A549 (cell line): ENCODE data around the gene EMC8.

Source experiments
- CBX8 ChIP-seq: fragments of 200-600 bp; sonication (generic); IDR thresholded peaks from 2 replicates; pipeline ENCODE4 v1.6.1; 2016
- CEBPB ChIP-seq, 2 experiments: fragments of >200 bp in 1 of 2; sonication (Bioruptor Twin) in 1 of 2; formaldehyde crosslinking in 1 of 2; IDR thresholded peaks; 2 replicates each; pipeline ENCODE4 v1.6.1; 2012 to 2016
- CHD4 ChIP-seq: fragments of 200-600 bp; sonication (generic); IDR thresholded peaks from 2 replicates; pipeline ENCODE4 v1.6.1; 2016; ENCODE audit warnings: antibody characterized with exemption, mild to moderate bottlenecking, borderline replicate concordance
- EP300 ChIP-seq, 2 experiments: fragments of >200 bp; sonication (Bioruptor Twin); formaldehyde crosslinking; IDR thresholded peaks; 2 replicates in 1 of 2; 3 replicates in 1 of 2; pipeline ENCODE4 v1.6.1; 2016 to 2017
- HDAC2 ChIP-seq: fragments of 200-600 bp; sonication (generic); IDR thresholded peaks from 2 replicates; pipeline ENCODE4 v1.6.1; 2016
- JUNB ChIP-seq: fragments of >200 bp; sonication (Bioruptor Twin); formaldehyde crosslinking; IDR thresholded peaks from 2 replicates; pipeline ENCODE4 v1.6.1; 2016
- MAZ ChIP-seq: fragments of 150-350 bp; IDR thresholded peaks from 2 replicates; pipeline ENCODE4 v1.6.1; 2014; ENCODE audit warnings: antibody characterized with exemption, low read depth, low read length, borderline replicate concordance
- POLR2A ChIP-seq: IDR thresholded peaks from 2 replicates; pipeline ENCODE4 v1.6.1; 2012; ENCODE audit warnings: mild to moderate bottlenecking, low read length
- RAD21 ChIP-seq, 2 experiments: fragments of >200 bp in 1 of 2; sonication (Bioruptor Twin) in 1 of 2; formaldehyde crosslinking in 1 of 2; IDR thresholded peaks in 1 of 2; conservative IDR thresholded peaks in 1 of 2; 2 replicates in 1 of 2; 3 replicates in 1 of 2; pipeline ENCODE4 v1.6.1; 2012 to 2018; ENCODE audit warnings: inconsistent platforms in 1 of 2
- TFCP2L1 ChIP-seq: fragments of 250-450 bp; sonication (Bioruptor Pico); IDR thresholded peaks from 2 replicates; pipeline ENCODE4 v1.5.0; 2021; ENCODE audit warnings: mild to moderate bottlenecking
- TF ChIP-seq, protein P1 (sequence below): IDR thresholded peaks from 2 replicates; pipeline ENCODE4 v1.6.1; 2012
- TF ChIP-seq, protein P2 (sequence below): fragments of 450-650 bp; IDR thresholded peaks from 2 replicates; pipeline ENCODE4 v1.6.1; 2014; ENCODE audit warnings: antibody characterized with exemption
- TF ChIP-seq, protein P3 (sequence below): fragments of >200 bp; sonication (Bioruptor Twin); formaldehyde crosslinking; IDR thresholded peaks from 3 replicates; pipeline ENCODE4 v1.5.1; 2016
- TF ChIP-seq, protein P4 (sequence below): fragments of >200 bp; sonication (Bioruptor Twin); formaldehyde crosslinking; IDR thresholded peaks from 2 replicates; pipeline ENCODE4 v1.6.1; 2016

DNA sequence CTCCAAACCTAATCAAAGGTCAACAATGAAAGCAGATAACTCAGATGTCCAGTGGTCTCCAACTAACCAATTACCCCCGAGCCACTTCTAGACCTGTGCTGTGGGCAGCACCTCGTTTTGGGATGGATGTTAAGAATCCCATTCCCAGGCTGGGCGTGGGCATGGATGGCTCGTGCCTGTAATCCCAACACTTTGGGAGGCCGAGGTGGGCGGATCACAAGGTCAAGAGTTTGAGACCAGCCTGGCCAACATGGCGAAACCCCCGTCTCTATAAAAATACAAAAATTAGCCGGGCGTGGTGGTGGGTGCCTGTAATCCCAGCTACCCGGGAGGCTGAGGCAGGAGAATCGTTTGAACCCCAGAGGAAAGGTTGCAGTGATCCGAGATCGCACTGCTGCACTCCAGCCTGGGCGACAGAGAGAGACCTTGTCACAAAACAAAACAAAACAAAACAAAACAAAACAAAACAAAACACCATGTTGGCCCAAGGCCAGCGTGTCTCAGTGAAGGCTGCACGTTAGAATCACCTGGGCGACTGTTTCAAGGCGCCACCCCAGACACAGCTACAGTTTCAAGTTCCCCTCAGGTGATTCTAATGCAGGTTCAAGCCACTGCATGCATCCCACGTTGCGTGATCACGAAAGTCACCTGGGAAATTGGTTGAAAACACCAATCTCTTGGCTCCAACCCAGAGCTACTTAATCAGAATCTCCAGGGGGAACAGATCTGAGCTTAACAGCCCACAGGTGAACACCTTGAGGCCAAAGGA lies 21.4 kb upstream of the EMC8 start:
- no peak for TF ChIP-seq POLR2A
- TF ChIP-seq EP300 (IDR thresholded peaks at IDR 0.05) = no peak
- TF ChIP-seq, protein P1, sequence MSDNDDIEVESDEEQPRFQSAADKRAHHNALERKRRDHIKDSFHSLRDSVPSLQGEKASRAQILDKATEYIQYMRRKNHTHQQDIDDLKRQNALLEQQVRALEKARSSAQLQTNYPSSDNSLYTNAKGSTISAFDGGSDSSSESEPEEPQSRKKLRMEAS = no peak
- TF ChIP-seq, protein P2, sequence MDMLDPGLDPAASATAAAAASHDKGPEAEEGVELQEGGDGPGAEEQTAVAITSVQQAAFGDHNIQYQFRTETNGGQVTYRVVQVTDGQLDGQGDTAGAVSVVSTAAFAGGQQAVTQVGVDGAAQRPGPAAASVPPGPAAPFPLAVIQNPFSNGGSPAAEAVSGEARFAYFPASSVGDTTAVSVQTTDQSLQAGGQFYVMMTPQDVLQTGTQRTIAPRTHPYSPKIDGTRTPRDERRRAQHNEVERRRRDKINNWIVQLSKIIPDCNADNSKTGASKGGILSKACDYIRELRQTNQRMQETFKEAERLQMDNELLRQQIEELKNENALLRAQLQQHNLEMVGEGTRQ = no peak
- TF ChIP-seq CEBPB (IDR thresholded peaks at IDR 0.05) = no peak
- TF ChIP-seq HDAC2 = no peak
- TF ChIP-seq RAD21 (conservative IDR thresholded peaks at IDR 0.05 in 1 of 2, IDR thresholded peaks at IDR 0.05 in 1 of 2) = no peak
- no peak for TF ChIP-seq TFCP2L1 (CRISPR knock-in tag)
- TF ChIP-seq, protein P3, sequence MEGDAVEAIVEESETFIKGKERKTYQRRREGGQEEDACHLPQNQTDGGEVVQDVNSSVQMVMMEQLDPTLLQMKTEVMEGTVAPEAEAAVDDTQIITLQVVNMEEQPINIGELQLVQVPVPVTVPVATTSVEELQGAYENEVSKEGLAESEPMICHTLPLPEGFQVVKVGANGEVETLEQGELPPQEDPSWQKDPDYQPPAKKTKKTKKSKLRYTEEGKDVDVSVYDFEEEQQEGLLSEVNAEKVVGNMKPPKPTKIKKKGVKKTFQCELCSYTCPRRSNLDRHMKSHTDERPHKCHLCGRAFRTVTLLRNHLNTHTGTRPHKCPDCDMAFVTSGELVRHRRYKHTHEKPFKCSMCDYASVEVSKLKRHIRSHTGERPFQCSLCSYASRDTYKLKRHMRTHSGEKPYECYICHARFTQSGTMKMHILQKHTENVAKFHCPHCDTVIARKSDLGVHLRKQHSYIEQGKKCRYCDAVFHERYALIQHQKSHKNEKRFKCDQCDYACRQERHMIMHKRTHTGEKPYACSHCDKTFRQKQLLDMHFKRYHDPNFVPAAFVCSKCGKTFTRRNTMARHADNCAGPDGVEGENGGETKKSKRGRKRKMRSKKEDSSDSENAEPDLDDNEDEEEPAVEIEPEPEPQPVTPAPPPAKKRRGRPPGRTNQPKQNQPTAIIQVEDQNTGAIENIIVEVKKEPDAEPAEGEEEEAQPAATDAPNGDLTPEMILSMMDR = no peak
- no peak for TF ChIP-seq JUNB
- TF ChIP-seq CHD4 = no peak
- no peak for TF ChIP-seq CBX8
- TF ChIP-seq, protein P4, sequence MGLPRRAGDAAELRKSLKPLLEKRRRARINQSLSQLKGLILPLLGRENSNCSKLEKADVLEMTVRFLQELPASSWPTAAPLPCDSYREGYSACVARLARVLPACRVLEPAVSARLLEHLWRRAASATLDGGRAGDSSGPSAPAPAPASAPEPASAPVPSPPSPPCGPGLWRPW = no peak
- no peak for TF ChIP-seq MAZ
